Measurements from ENCODE around the gene RASSF6.

GRCh38 chr4:73631565-73632226, 11.5 kb upstream of the RASSF6 start:
- TF ChIP-seq POLR2AphosphoS5 (IDR thresholded peaks at IDR 0.05; ENCODE audit: low read depth, low read length) (no peak), POLR2A (IDR thresholded peaks at IDR 0.05; ENCODE audit: low read depth, low read length) (no peak)
